Neural progenitor cell (in vitro differentiated cells): ENCODE results near the gene RBFOX1.

Experiments
- EZH2 ChIP-seq: fragments of 200-600 bp; sonication (generic); IDR thresholded peaks from 2 replicates; pipeline ENCODE4 v1.6.1; 2017; ENCODE audit warnings: antibody characterized with exemption, mild to moderate bottlenecking, moderate library complexity
- TF ChIP-seq, protein P1 (sequence below): fragments of 200-600 bp; sonication (generic); IDR thresholded peaks from 2 replicates; pipeline ENCODE4 v1.5.1; 2017; ENCODE audit warnings: antibody characterized with exemption, mild to moderate bottlenecking

DNA sequence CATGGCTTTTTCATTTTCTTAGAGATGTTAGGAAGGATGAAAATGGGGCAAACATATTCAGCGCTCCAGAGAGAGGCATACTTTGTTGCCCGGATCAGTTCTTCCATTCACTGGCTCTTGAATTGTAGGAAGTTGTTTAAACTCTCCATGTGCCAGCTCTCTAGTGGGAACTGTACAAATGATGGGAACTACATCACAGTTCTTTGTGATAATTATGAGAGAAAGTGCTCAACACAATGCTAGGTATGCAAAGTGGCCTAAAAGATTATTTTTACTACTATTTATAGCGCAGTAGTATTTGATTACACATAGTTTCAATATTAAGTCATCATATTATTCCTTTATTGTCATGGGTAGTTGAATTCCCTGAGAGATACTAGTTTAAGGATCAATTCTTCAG is 268.5 kb downstream of the RBFOX1 start:
- TF ChIP-seq, protein P1, sequence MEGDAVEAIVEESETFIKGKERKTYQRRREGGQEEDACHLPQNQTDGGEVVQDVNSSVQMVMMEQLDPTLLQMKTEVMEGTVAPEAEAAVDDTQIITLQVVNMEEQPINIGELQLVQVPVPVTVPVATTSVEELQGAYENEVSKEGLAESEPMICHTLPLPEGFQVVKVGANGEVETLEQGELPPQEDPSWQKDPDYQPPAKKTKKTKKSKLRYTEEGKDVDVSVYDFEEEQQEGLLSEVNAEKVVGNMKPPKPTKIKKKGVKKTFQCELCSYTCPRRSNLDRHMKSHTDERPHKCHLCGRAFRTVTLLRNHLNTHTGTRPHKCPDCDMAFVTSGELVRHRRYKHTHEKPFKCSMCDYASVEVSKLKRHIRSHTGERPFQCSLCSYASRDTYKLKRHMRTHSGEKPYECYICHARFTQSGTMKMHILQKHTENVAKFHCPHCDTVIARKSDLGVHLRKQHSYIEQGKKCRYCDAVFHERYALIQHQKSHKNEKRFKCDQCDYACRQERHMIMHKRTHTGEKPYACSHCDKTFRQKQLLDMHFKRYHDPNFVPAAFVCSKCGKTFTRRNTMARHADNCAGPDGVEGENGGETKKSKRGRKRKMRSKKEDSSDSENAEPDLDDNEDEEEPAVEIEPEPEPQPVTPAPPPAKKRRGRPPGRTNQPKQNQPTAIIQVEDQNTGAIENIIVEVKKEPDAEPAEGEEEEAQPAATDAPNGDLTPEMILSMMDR = no peak
- TF ChIP-seq EZH2 = no peak
